Measurements from ENCODE around the gene KIR2DL3.

Gene KIR2DL3

GRCh38 chr19:54792814-54793213 is 54.5 kb downstream of the KIR2DL3 start:
- peak; percentile 8 for DNase-seq (ENCODE audit: low spot score)

- no peak for DNase-seq (ENCODE audit: low spot score)
Observed at GRCh38 chr19:54795758-54796157, 57.4 kb downstream of the KIR2DL3 start.

All from activated CD4-positive, alpha-beta T cell treated with anti-CD3 and anti-CD28 coated beads, Interleukin-2, Interleukin-4, amounts not matched to agents 100 ng/mL and 50 ng/mL, durations not matched to agents 16 hours and 8 hours (primary cell).